Ammon's horn (tissue), 1 donor: ENCODE measurements around the gene YAE1.

ENCODE experiments used
- DNase-seq: peaks from one replicate; pipeline ENCODE4 v3.0.0-alpha.2; 2016; ENCODE audit warnings: low spot score

Gene YAE1

GRCh38 chr7:39608278-39608677, 42.1 kb downstream of the YAE1 start:
- no peak for DNase-seq

DNA sequence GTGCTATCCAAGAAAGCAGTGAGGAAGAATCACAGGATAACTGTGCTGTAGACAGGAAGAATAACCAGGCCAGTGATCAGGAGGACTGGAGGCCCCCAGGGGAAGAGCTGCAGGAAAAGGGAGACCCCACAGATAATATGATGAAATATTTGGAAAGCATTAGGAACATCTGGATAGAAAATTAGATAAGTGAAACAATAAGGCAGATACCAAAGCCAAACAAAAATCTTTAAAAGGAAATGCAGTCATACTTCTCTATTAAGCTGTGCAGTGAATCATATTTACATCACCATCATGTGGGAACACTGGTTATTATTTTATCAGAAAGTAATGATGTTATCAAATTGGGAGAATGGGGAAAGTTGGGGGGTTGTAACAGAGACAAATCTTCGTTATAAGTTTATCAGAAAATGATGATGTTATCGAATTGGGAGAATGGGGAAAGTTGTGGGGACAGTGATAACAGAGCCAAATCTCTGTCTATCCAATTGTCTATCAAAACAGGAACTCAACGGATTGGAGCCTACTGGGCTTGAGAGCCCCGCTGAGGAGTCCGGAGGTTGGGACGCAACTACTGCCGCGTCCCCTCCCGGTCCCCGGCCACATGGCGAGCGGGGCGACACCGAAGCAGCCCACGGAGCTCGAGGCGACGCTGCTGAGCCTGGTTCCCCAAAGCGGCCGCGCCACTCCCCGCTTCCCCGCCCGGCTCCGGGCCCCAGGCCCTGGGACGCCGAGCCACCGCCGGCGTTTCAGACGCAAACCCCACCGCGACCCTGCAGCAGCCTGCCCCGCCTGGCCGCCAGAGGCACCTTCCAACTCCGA, 43.1 kb downstream of the YAE1 start:
- DNase-seq = peak; percentile 7

DNA sequence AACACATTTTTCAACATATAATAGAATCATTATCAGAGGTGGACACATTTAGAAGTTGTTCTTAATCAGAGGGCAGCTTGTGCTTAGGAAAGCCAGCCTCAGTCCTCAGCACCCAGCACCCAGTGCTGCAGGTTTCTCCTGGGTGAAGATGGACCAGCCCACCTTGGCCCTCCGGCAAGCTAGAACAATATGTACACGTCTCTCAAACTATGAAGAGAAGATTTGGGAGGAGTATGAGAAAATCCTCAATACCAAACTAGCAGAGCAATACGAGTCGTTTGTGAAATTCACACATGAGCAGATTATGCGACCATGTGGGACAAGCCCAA, 43.7 kb downstream of the YAE1 start:
- no peak for DNase-seq

DNA sequence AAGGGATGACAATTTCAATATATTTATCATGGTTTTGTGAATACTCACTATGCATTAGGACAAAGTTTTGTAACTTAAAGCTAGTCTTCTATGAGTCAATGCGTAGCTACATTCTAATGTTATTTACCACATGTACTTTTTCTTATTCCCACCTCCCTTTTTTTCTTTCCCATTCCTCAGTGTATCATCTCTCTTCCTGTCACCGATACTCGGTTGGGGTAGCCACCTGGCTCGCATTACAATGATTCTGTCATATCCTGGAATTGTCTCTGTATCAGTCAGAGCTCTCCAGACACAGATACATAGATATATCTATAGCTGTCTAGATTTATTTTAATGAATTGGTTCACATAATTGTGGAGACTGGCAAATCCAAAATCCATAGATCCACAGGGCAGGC, 47.4 kb downstream of the YAE1 start:
- no peak for DNase-seq

DNA sequence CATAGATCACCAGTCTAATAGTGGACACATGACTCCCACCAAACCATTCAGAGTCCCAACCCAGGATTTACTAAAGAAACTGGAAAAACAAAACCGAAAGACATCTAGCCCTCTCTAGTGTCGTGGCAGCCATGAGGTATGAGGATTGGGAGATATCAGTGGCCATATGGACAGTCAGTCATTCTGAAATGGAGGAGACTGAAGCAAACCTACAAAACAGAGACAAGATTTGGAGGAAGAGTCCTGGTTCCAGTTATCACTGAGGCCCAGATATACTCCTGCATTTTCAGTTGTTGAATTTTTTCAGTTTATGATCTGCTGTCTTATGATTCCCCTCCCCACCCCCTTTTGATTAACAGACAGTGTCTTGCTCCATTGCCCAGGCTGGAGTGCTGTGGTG, 48.1 kb downstream of the YAE1 start:
- no peak for DNase-seq

- DNase-seq = no peak
These were observed 49.3 kb downstream of the YAE1 start for GRCh38 chr7:39615350-39615975.

- no peak for DNase-seq
These were observed 49.9 kb downstream of the YAE1 start for GRCh38 chr7:39616138-39616537.

GRCh38 chr7:39617005-39617404, 50.8 kb downstream of the YAE1 start:
- no peak for DNase-seq

DNA sequence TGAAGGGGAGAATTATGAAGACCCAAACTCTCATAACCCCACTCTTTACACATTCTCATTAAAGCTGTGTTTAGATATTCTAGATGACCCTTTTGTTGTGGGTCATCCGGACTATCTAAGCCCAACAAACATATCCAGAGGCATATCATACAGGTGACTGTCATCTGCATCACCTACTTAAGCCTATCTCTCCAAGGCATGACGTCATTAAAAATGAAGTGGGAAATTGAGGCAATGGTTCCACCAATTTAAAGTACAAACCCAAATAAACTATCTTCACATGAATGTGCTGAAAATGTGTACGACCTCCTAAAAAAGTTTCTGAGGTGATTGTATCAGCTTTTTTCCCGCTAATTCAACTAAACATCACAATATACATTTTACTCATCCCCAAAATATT, 52.7 kb downstream of the YAE1 start:
- DNase-seq = no peak

DNA sequence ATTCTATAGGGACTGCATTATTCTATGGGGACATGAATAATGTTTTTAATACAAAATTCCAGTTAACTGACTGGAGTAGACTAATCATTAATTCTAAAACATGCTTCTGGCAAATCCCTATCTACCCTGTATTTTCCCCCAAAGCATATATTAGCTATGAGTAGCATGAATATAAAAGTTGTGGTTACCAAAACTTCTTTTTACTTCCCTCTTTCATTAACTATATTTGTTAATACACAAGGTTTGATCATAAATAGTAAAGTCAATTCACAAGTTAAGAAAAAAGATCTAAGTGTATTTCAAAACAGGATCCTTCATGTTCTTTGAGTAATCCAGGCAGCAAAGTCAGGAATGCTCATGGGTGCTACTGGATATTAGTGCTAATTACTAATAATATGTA, 54.3 kb downstream of the YAE1 start:
- no peak for DNase-seq

- DNase-seq = no peak
These were observed 55.1 kb downstream of the YAE1 start for GRCh38 chr7:39621261-39621660.

- DNase-seq = no peak
These were observed 55.7 kb downstream of the YAE1 start for GRCh38 chr7:39621784-39622411.
